Activated CD4-positive, alpha-beta T cell treated with anti-CD3 and anti-CD28 coated beads, Interleukin-2, Interleukin-4, amounts not matched to agents 100 ng/mL and 50 ng/mL, durations not matched to agents 16 hours and 8 hours (primary cell): ENCODE measurements around the gene PLXDC1.
"Not testable (repeated sequence)": the region's sequence is repeated elsewhere in the genome, so short reads cannot be mapped to it uniquely, and the experiment has no call there.

Source experiments
- DNase-seq: peaks from one replicate; pipeline ENCODE4 v3.0.0-alpha.2; 2020; ENCODE audit warnings: low spot score

PLXDC1 gene

GRCh38 chr17:39062846-39063680, 88.4 kb downstream of the PLXDC1 start:
- DNase-seq, result no peak

GRCh38 chr17:39058524-39058923, 92.9 kb downstream of the PLXDC1 start:
- no peak for DNase-seq

GRCh38 chr17:39057701-39058206, 93.7 kb downstream of the PLXDC1 start:
- no peak for DNase-seq

GRCh38 chr17:39054111-39054645, 97.3 kb downstream of the PLXDC1 start:
- DNase-seq, result no peak

- not testable (repeated sequence) for DNase-seq
Measured at GRCh38 chr17:39052423-39052822, 99.0 kb downstream of the PLXDC1 start.

- no peak for DNase-seq
Measured at GRCh38 chr17:39051001-39051585, 100.3 kb downstream of the PLXDC1 start.

GRCh38 chr17:39045948-39046679, 105.3 kb downstream of the PLXDC1 start:
- DNase-seq, result no peak

- DNase-seq, result no peak
Measured at GRCh38 chr17:39036009-39036408, 115.4 kb downstream of the PLXDC1 start.

GRCh38 chr17:39035578-39035977, 115.9 kb downstream of the PLXDC1 start:
- DNase-seq, result not testable (repeated sequence)

GRCh38 chr17:39028690-39029089, 122.7 kb downstream of the PLXDC1 start:
- no peak for DNase-seq

GRCh38 chr17:39027455-39028035, 123.9 kb downstream of the PLXDC1 start:
- no peak for DNase-seq

GRCh38 chr17:39026980-39027451, 124.4 kb downstream of the PLXDC1 start:
- DNase-seq, result no peak

- not testable (repeated sequence) for DNase-seq
Measured at GRCh38 chr17:39026346-39026745, 125.1 kb downstream of the PLXDC1 start.

GRCh38 chr17:39022924-39023323, 128.5 kb downstream of the PLXDC1 start:
- no peak for DNase-seq

- DNase-seq, result not testable (repeated sequence)
Measured at GRCh38 chr17:39020037-39020436, 131.4 kb downstream of the PLXDC1 start.

GRCh38 chr17:39018267-39019134, 132.9 kb downstream of the PLXDC1 start:
- DNase-seq, result no peak

- no peak for DNase-seq
Measured at GRCh38 chr17:39016193-39017153, 135.0 kb downstream of the PLXDC1 start.

- DNase-seq, result no peak
Measured at GRCh38 chr17:39015546-39015935, 135.9 kb downstream of the PLXDC1 start.

GRCh38 chr17:39014795-39015545, 136.5 kb downstream of the PLXDC1 start:
- DNase-seq, result no peak
